ENCODE measurements around the gene EIF4G3.
"Not testable (repeated sequence)": the region's sequence is repeated elsewhere in the genome, so short reads cannot be mapped to it uniquely, and the experiment has no call there.

EIF4G3 gene

GRCh38 chr1:21161842-21162241, 14.9 kb downstream of the EIF4G3 start:
- DNase-seq: no peak
- in situ Hi-C loops (cut with HindIII; ENCODE audit: low pct_ligation_motif_present, low pct_unique_long_range_greater_than_20kb, low sequenced_read_pairs): no loop called here

GRCh38 chr1:21160263-21160796, 16.4 kb downstream of the EIF4G3 start:
- no peak for DNase-seq

GRCh38 chr1:21157868-21158267, 18.8 kb downstream of the EIF4G3 start:
- in situ Hi-C loops (cut with HindIII; ENCODE audit: low pct_ligation_motif_present, low pct_unique_long_range_greater_than_20kb, low sequenced_read_pairs): no loop called here
- no peak for DNase-seq

More at GRCh38 chr1:21160263-21160796, 16.4 kb downstream of the EIF4G3 start:
- in situ Hi-C loops (cut with HindIII; ENCODE audit: low pct_ligation_motif_present, low pct_unique_long_range_greater_than_20kb, low sequenced_read_pairs): no loop called here

- in situ Hi-C loops (cut with HindIII; ENCODE audit: low pct_ligation_motif_present, low pct_unique_long_range_greater_than_20kb, low sequenced_read_pairs): no loop called here
- DNase-seq: no peak
Observed at GRCh38 chr1:21157054-21157453, 19.6 kb downstream of the EIF4G3 start.

- in situ Hi-C loops (cut with HindIII; ENCODE audit: low pct_ligation_motif_present, low pct_unique_long_range_greater_than_20kb, low sequenced_read_pairs): no loop called here
Observed at GRCh38 chr1:21156019-21156418, 20.7 kb downstream of the EIF4G3 start.

GRCh38 chr1:21154717-21155116, 22.0 kb downstream of the EIF4G3 start:
- in situ Hi-C loops (cut with HindIII; ENCODE audit: low pct_ligation_motif_present, low pct_unique_long_range_greater_than_20kb, low sequenced_read_pairs): no loop called here

More at GRCh38 chr1:21156019-21156418, 20.7 kb downstream of the EIF4G3 start:
- no peak for DNase-seq

GRCh38 chr1:21153388-21153787, 23.3 kb downstream of the EIF4G3 start:
- in situ Hi-C loops (cut with HindIII; ENCODE audit: low pct_ligation_motif_present, low pct_unique_long_range_greater_than_20kb, low sequenced_read_pairs): no loop called here
- no peak for DNase-seq

More at GRCh38 chr1:21154717-21155116, 22.0 kb downstream of the EIF4G3 start:
- no peak for DNase-seq

GRCh38 chr1:21152423-21153100, 24.1 kb downstream of the EIF4G3 start:
- no peak for DNase-seq
- in situ Hi-C loops (cut with HindIII; ENCODE audit: low pct_ligation_motif_present, low pct_unique_long_range_greater_than_20kb, low sequenced_read_pairs): no loop called here

GRCh38 chr1:21149855-21150432, 26.8 kb downstream of the EIF4G3 start:
- in situ Hi-C loops (cut with HindIII; ENCODE audit: low pct_ligation_motif_present, low pct_unique_long_range_greater_than_20kb, low sequenced_read_pairs): no loop called here
- peak; percentile 88 for DNase-seq

- in situ Hi-C loops (cut with HindIII; ENCODE audit: low pct_ligation_motif_present, low pct_unique_long_range_greater_than_20kb, low sequenced_read_pairs): no loop called here
- peak; percentile 21 for DNase-seq
Observed at GRCh38 chr1:21149430-21149854, 27.3 kb downstream of the EIF4G3 start.

- in situ Hi-C loops (cut with HindIII; ENCODE audit: low pct_ligation_motif_present, low pct_unique_long_range_greater_than_20kb, low sequenced_read_pairs): no loop called here
- no peak for DNase-seq
Observed at GRCh38 chr1:21143752-21144151, 32.9 kb downstream of the EIF4G3 start.

- in situ Hi-C loops (cut with HindIII; ENCODE audit: low pct_ligation_motif_present, low pct_unique_long_range_greater_than_20kb, low sequenced_read_pairs): no loop called here
- no peak for DNase-seq
Observed at GRCh38 chr1:21143138-21143537, 33.6 kb downstream of the EIF4G3 start.

- DNase-seq: no peak
- in situ Hi-C loops (cut with HindIII; ENCODE audit: low pct_ligation_motif_present, low pct_unique_long_range_greater_than_20kb, low sequenced_read_pairs): no loop called here
Observed at GRCh38 chr1:21141030-21141429, 35.7 kb downstream of the EIF4G3 start.

GRCh38 chr1:21139601-21140000, 37.1 kb downstream of the EIF4G3 start:
- no peak for DNase-seq
- in situ Hi-C loops (cut with HindIII; ENCODE audit: low pct_ligation_motif_present, low pct_unique_long_range_greater_than_20kb, low sequenced_read_pairs): no loop called here

GRCh38 chr1:21136344-21136743, 40.4 kb downstream of the EIF4G3 start:
- in situ Hi-C loops (cut with HindIII; ENCODE audit: low pct_ligation_motif_present, low pct_unique_long_range_greater_than_20kb, low sequenced_read_pairs); DNase-seq: not testable (repeated sequence)

- in situ Hi-C loops (cut with HindIII; ENCODE audit: low pct_ligation_motif_present, low pct_unique_long_range_greater_than_20kb, low sequenced_read_pairs): no loop called here
- DNase-seq: no peak
Observed at GRCh38 chr1:21131200-21131599, 45.5 kb downstream of the EIF4G3 start.

GRCh38 chr1:21129407-21129806, 47.3 kb downstream of the EIF4G3 start:
- DNase-seq: no peak
- in situ Hi-C loops (cut with HindIII; ENCODE audit: low pct_ligation_motif_present, low pct_unique_long_range_greater_than_20kb, low sequenced_read_pairs): no loop called here

- no peak for DNase-seq
- in situ Hi-C loops (cut with HindIII; ENCODE audit: low pct_ligation_motif_present, low pct_unique_long_range_greater_than_20kb, low sequenced_read_pairs): no loop called here
Observed at GRCh38 chr1:21126324-21126723, 50.4 kb downstream of the EIF4G3 start.

- no peak for DNase-seq
- in situ Hi-C loops (cut with HindIII; ENCODE audit: low pct_ligation_motif_present, low pct_unique_long_range_greater_than_20kb, low sequenced_read_pairs): no loop called here
Observed at GRCh38 chr1:21124846-21125245, 51.9 kb downstream of the EIF4G3 start.
